Peyer's patch (tissue), 4 donors: ENCODE data around the gene OR14I1.

Source experiments
- CTCF ChIP-seq, 6 experiments: fragments of 450-650 bp in 4 of 6; fragments of 200-600 bp in 2 of 6; sonication (generic) in 1 of 6; IDR thresholded peaks; one replicate each; pipeline ENCODE4 v1.5.1; 2017 to 2019; ENCODE audit warnings: antibody characterized with exemption in 6 of 6, mild to moderate bottlenecking in 3 of 6, moderate library complexity in 1 of 6
- POLR2A ChIP-seq, 2 donors: fragments of 450-650 bp; IDR thresholded peaks; one replicate each; pipeline ENCODE4 v1.5.1; 2017; ENCODE audit warnings: antibody characterized with exemption in 2 of 2, mild to moderate bottlenecking in 2 of 2, moderate library complexity in 2 of 2

- TF ChIP-seq POLR2A (IDR thresholded peaks at IDR 0.05) (no peak), CTCF (IDR thresholded peaks at IDR 0.05) (no peak)
These were observed 34.4 kb upstream of the OR14I1 start for GRCh38 chr1:248736977-248737376.
